Activated CD8-positive, alpha-beta T cell treated with anti-CD3 and anti-CD28 coated beads for 36 hours (primary cell): ENCODE measurements around the gene PRSS1. TPM values are rescaled to one million over a fixed set of nuclear protein-coding genes. Genes with fewer than 3 reads are reported as not detected.
"Not testable (repeated sequence)": the region's sequence is repeated elsewhere in the genome, so short reads cannot be mapped to it uniquely, and the experiment has no call there.

Experiments used
- ATAC-seq: fragments of 200-7000 bp; cut with Tn5 transposase; one replicate; pipeline ENCODE4 v1.10.0; 2021; ENCODE audit warnings: mild to moderate bottlenecking, moderate library complexity
- CTCF ChIA-PET: fragments of 350-600 bp; sonication (Branson Sonifier 250); formaldehyde crosslinking; loops from one replicate; lab custom pipeline; 2021; ENCODE audit warnings: antibody characterized with exemption; lab: Charles Lee
- POLR2A ChIA-PET: fragments of 350-600 bp; sonication (Branson Sonifier 250); formaldehyde crosslinking; loops from one replicate; lab custom pipeline; 2021; ENCODE audit warnings: antibody characterized with exemption; lab: Charles Lee
- DNase-seq: peaks from one replicate; pipeline ENCODE4 v3.0.0-alpha.2; 2020
- H3K27ac Mint-ChIP-seq: one replicate; pipeline ENCODE4 v1.8.0; 2021; ENCODE audit warnings: mild to moderate bottlenecking, mixed read lengths
- H3K27me3 Mint-ChIP-seq: one replicate; pipeline ENCODE4 v1.8.0; 2021; ENCODE audit warnings: mixed read lengths
- H3K36me3 Mint-ChIP-seq: one replicate; pipeline ENCODE4 v1.8.0; 2021; ENCODE audit warnings: low read depth, mixed read lengths
- H3K4me1 Mint-ChIP-seq: one replicate; pipeline ENCODE4 v1.8.0; 2021; ENCODE audit warnings: low read depth, mixed read lengths
- H3K4me3 Mint-ChIP-seq: one replicate; pipeline ENCODE4 v1.8.0; 2021; ENCODE audit warnings: mild to moderate bottlenecking, moderate library complexity, mixed read lengths
- H3K9me3 Mint-ChIP-seq: one replicate; pipeline ENCODE4 v1.8.0; 2021; ENCODE audit warnings: mixed read lengths
- CTCF ChIP-seq: fragments of 200-600 bp; IDR thresholded peaks from one replicate; pipeline ENCODE4 v1.8.0; 2022; ENCODE audit warnings: antibody characterized with exemption, mild to moderate bottlenecking
- intact Hi-C: fragments of 100-400 bp; cut with micrococcal nuclease; formaldehyde crosslinking; loops from one replicate; pipeline ENCODE4 v1.10.0; 2022
- total RNA-seq, 2 experiments: library from RNA; stranded (reverse); gene quantifications; one replicate each; pipeline ENCODE4 v1.2.3, GENCODE V29; 2021

Gene PRSS1
- total RNA-seq, result not detected

- CTCF ChIA-PET, result interaction anchor here (0.6 kb wide), 1 partner anchor 59 kb away, joined by 3 read pairs; no protein-coding TSS in a partner anchor
- no peaks in the 10 kb centered on the region for H3K9me3 Mint-ChIP-seq
- no peak for ATAC-seq
- H3K4me1 Mint-ChIP-seq, result no peaks in the 10 kb centered on the region
- H3K27me3 Mint-ChIP-seq, result no peaks in the 10 kb centered on the region
- intact Hi-C loops, result no loop called here
- H3K36me3 Mint-ChIP-seq, result no peaks in the 10 kb centered on the region
- no peak for DNase-seq
- no peak within 1 kb of the TSS for H3K4me3 Mint-ChIP-seq
- POLR2A ChIA-PET, result no interaction called here
- TF ChIP-seq CTCF, result no peak
- no peak within 1 kb of the TSS for H3K27ac Mint-ChIP-seq
Measured at GRCh38 chr7:142749218-142749993, at the start of gene PRSS1. Gene PRSS1, plus strand, starts transcription at chr7:142749472. Its CDS starts 13 bp downstream, at chr7:142749485.

GRCh38 chr7:142700935-142701334, 48.3 kb upstream of the PRSS1 start:
- H3K36me3 Mint-ChIP-seq, CTCF ChIA-PET, H3K4me3 Mint-ChIP-seq, H3K27me3 Mint-ChIP-seq, intact Hi-C loops, POLR2A ChIA-PET, H3K9me3 Mint-ChIP-seq, DNase-seq: not testable (repeated sequence)
- peaks cover 29% of the 10 kb centered on the region for H3K4me1 Mint-ChIP-seq
- peak; percentile 42 for ATAC-seq
- H3K27ac Mint-ChIP-seq, result peak overlapping the region; percentile 63

DNA sequence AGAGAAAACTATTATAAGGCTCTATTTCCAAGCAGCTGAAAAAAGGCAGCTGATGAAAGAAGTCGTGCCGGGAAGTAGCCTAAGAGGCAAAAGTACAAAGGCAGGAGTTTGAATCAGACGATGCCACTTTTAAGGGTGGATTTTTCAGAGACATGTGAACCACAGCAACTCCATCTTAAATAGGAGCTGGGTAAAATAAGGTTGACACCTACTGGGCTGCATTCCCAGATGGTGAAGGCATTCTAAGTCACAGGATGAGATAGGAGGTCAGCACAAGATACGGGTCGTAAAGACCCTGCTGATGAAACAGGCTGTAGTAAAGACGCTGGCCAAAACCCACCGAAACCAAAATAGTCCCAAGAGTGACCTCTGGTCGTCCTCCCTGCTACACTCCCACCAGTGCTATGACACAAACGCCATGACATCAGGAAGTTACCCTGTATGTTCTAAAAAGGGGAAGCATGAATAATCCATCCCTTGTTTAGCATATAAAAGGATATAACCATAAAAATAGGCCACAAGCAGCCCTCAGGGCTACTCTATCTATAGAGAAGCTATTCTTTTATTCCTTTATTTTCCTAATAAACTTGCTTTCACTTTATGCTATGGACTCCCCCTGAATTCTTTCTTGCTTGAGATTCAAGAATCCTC, 45.5 kb upstream of the PRSS1 start:
- Mint-ChIP-seq H3K4me3 (no peak overlapping the region), H3K27ac (no peak overlapping the region), H3K27me3 (no peaks in the 10 kb centered on the region), H3K36me3 (no peaks in the 10 kb centered on the region), H3K9me3 (no peaks in the 10 kb centered on the region), H3K4me1 (peaks cover 24% of the 10 kb centered on the region)
- no peak for ATAC-seq
- DNase-seq, result no peak
- no peak for TF ChIP-seq CTCF
- ChIA-PET POLR2A (no interaction called here), CTCF (no interaction called here)
- intact Hi-C loops, result no loop called here

DNA sequence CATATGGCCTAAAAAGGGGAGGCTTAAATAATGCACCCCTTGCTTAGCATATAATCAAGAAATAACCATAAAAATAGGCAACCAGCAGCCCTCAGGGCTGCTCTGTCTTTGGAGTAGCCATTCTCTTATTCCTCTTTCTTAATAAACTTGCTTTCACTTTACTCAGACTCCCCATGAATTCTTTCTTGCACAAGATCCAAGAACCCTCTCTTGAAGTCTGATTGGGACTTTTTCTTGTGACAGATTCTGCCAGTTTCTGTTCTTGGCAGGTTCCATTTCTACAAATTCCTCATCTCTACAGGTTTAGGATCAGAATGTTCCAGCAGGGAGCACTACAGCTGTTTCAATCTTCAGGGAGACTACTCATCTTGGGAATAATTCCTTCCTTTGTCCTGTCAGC, 40.5 kb upstream of the PRSS1 start:
- Mint-ChIP-seq H3K4me3 (peak overlapping the region; percentile 12), H3K27ac (peak overlapping the region; percentile 5), H3K4me1 (peaks cover 32% of the 10 kb centered on the region)
- H3K9me3 Mint-ChIP-seq, CTCF ChIA-PET, H3K27me3 Mint-ChIP-seq, POLR2A ChIA-PET, DNase-seq, intact Hi-C loops, H3K36me3 Mint-ChIP-seq, ATAC-seq: not testable (repeated sequence)

GRCh38 chr7:142709921-142710320, 39.4 kb upstream of the PRSS1 start:
- H3K4me1 Mint-ChIP-seq, result peaks cover 42% of the 10 kb centered on the region
- TF ChIP-seq CTCF, result no peak
- H3K27ac Mint-ChIP-seq, result peak overlapping the region; percentile 90
- H3K4me3 Mint-ChIP-seq, result peak overlapping the region; percentile 38
- peak; percentile 11 for DNase-seq
- intact Hi-C loops, result loop anchor here (2.0 kb wide), 1 partner anchor 99 kb away; no protein-coding TSS in a partner anchor
- ATAC-seq, result no peak
- H3K27me3 Mint-ChIP-seq, result no peaks in the 10 kb centered on the region
- CTCF ChIA-PET, result interaction anchor here (0.6 kb wide), 1 partner anchor 326 kb away, joined by 3 read pairs; no protein-coding TSS in a partner anchor
- no peaks in the 10 kb centered on the region for H3K36me3 Mint-ChIP-seq
- POLR2A ChIA-PET, result no interaction called here
- H3K9me3 Mint-ChIP-seq, result no peaks in the 10 kb centered on the region
